Neural cell (in vitro differentiated cells): ENCODE data around the gene TIGD7. TPM values are rescaled to one million over a fixed set of nuclear protein-coding genes. Genes with fewer than 3 reads are reported as not detected.

Experiments used
- H2AFZ ChIP-seq: fragments of 200-600, 300-800 bp; sonication (generic), shearing (Covaris generic); 2 replicates; pipeline ENCODE4 v1.6.0; 2014; ENCODE audit warnings: low read depth, mild to moderate bottlenecking, antibody characterized with exemption, low read length, moderate library complexity
- H3F3A ChIP-seq: fragments of 200-600 bp; shearing (Covaris generic); 2 replicates; pipeline ENCODE4 v1.6.1; 2016; ENCODE audit warnings: mild to moderate bottlenecking, moderate library complexity, mixed read lengths, antibody characterized with exemption, low read length; ENCODE audit not compliant: insufficient read depth, poor library complexity, severe bottlenecking
- H3K27ac ChIP-seq: fragments of 200-600, 300-800 bp; sonication (generic), shearing (Covaris generic); 2 replicates; pipeline ENCODE4 v1.5.1; 2014; ENCODE audit warnings: mild to moderate bottlenecking, low read length, moderate library complexity
- H3K27me3 ChIP-seq: fragments of 300-800, 200-600 bp; sonication (generic), shearing (Covaris generic); 2 replicates; pipeline ENCODE4 v1.6.0; 2014; ENCODE audit warnings: mild to moderate bottlenecking, low read depth, low read length, moderate library complexity; ENCODE audit not compliant: insufficient read depth
- H3K36me3 ChIP-seq: fragments of 300-800, 200-600 bp; sonication (generic), shearing (Covaris generic); 2 replicates; pipeline ENCODE4 v1.5.1; 2014; ENCODE audit warnings: mild to moderate bottlenecking, antibody characterized with exemption, low read length, moderate library complexity; ENCODE audit not compliant: insufficient read depth
- H3K4me2 ChIP-seq: fragments of 300-800, 200-600 bp; sonication (generic), shearing (Covaris generic); 2 replicates; pipeline ENCODE4 v1.6.0; 2014; ENCODE audit warnings: mild to moderate bottlenecking, low read length
- H3K4me3 ChIP-seq: fragments of 300-800, 200-600 bp; sonication (generic), shearing (Covaris generic); 2 replicates; pipeline ENCODE4 v1.5.1; 2014; ENCODE audit warnings: mild to moderate bottlenecking, low read length, moderate library complexity
- H3K79me2 ChIP-seq: fragments of 200-600 bp; shearing (Covaris generic); replicated peaks from 2 replicates; pipeline ENCODE4 v1.6.0; 2014; ENCODE audit warnings: mild to moderate bottlenecking, low read length, moderate library complexity; ENCODE audit not compliant: insufficient read depth
- H3K9ac ChIP-seq: fragments of 300-800, 200-600 bp; sonication (generic), shearing (Covaris generic); 2 replicates; pipeline ENCODE4 v1.6.1; 2016; ENCODE audit warnings: mild to moderate bottlenecking, low read length, mixed read lengths
- H3K9me2 ChIP-seq: fragments of 200-600 bp; shearing (Covaris generic); 2 replicates; pipeline ENCODE4 v1.6.1; 2016; ENCODE audit warnings: mild to moderate bottlenecking, low read length, mixed read lengths; ENCODE audit not compliant: insufficient read depth
- H3K9me3 ChIP-seq: fragments of 200-600, 300-800 bp; sonication (generic), shearing (Covaris generic); 2 replicates; pipeline ENCODE4 v1.6.1; 2016; ENCODE audit warnings: mild to moderate bottlenecking, mixed run types, low read length, moderate library complexity, mixed read lengths
- H4K20me1 ChIP-seq: fragments of 200-600 bp; shearing (Covaris generic); 2 replicates; pipeline ENCODE4 v1.6.1; 2016; ENCODE audit warnings: mild to moderate bottlenecking, mixed run types; ENCODE audit not compliant: insufficient read depth
- EP300 ChIP-seq: fragments of 450-650 bp; conservative IDR thresholded peaks from 2 replicates; pipeline ENCODE4 v1.6.1; 2014; ENCODE audit warnings: antibody characterized with exemption, mild to moderate bottlenecking, moderate library complexity; ENCODE audit not compliant: poor library complexity, severe bottlenecking
- EZH2 ChIP-seq: fragments of 200-600, 300-800 bp; shearing (Covaris generic), sonication (generic); IDR thresholded peaks from 2 replicates; pipeline ENCODE4 v1.6.1; 2014; ENCODE audit warnings: antibody characterized with exemption, low read length, borderline replicate concordance, mild to moderate bottlenecking; ENCODE audit not compliant: insufficient read depth, poor library complexity, severe bottlenecking
- MXI1 ChIP-seq: fragments of 450-650 bp; conservative IDR thresholded peaks from 2 replicates; pipeline ENCODE4 v1.6.1; 2014; ENCODE audit warnings: antibody characterized with exemption, mild to moderate bottlenecking; ENCODE audit not compliant: poor library complexity, severe bottlenecking
- POLR2AphosphoS5 ChIP-seq: IDR thresholded peaks from 2 replicates; pipeline ENCODE4 v1.6.1; 2012
- RAD21 ChIP-seq: fragments of 450-650 bp; conservative IDR thresholded peaks from 2 replicates; pipeline ENCODE4 v1.6.1; 2014; ENCODE audit warnings: antibody characterized with exemption, mild to moderate bottlenecking, moderate library complexity
- SMC3 ChIP-seq: fragments of 450-650 bp; conservative IDR thresholded peaks from 2 replicates; pipeline ENCODE4 v1.6.1; 2014; ENCODE audit warnings: antibody characterized with exemption, mild to moderate bottlenecking, moderate library complexity; ENCODE audit not compliant: poor library complexity
- TAF1 ChIP-seq: IDR thresholded peaks from 2 replicates; pipeline ENCODE4 v1.6.1; 2012; ENCODE audit warnings: low read depth
- polyA plus RNA-seq: library from polyadenylated mRNA; depleted of rRNA; stranded (reverse); fragments of >200 nt; gene quantifications from 2 replicates; pipeline ENCODE4 v1.2.3, GENCODE V29; 2014
- TF ChIP-seq, protein P1 (sequence below): fragments of 450-650 bp; IDR thresholded peaks from 2 replicates; pipeline ENCODE4 v1.5.1; 2014; ENCODE audit warnings: antibody characterized with exemption, mild to moderate bottlenecking, moderate library complexity; ENCODE audit not compliant: poor library complexity, severe bottlenecking
- TF ChIP-seq, protein P2 (sequence below): IDR thresholded peaks from 2 replicates; pipeline ENCODE4 v1.6.1; 2012; ENCODE audit warnings: borderline replicate concordance

TIGD7 gene
- polyA plus RNA-seq, 1 donor from 2014 or later = 25.2 TPM

DNA sequence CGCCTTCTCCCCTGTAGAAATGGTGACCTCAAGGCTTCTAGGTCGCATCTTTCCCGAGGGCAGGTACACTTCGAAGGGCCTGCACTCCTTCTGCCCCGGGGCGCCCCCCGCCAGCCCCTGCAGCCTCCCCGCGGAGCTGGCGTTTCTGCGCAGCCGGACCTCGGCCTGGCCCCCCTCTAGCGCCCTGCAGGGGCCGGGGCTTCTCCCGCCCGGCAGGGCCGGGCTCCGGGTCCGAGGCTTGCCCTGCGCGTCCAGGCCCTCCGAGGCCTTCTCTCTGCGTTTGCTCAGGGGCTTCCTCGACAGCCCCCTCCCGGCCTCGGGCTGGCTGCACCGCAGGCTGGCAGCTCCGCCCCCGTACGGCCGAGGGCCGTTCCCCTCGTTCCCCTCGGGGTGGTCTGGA lies 50.9 kb downstream of the TIGD7 start:
- no peaks in the 10 kb centered on the region for H3K9me3 ChIP-seq
- no peaks in the 10 kb centered on the region for H3K27me3 ChIP-seq
- no peaks in the 10 kb centered on the region for H3K79me2 ChIP-seq
- no peak overlapping the region for H3K9ac ChIP-seq
- no peak overlapping the region for H2AFZ ChIP-seq
- no peaks in the 10 kb centered on the region for H3K36me3 ChIP-seq
- TF ChIP-seq, protein P1, sequence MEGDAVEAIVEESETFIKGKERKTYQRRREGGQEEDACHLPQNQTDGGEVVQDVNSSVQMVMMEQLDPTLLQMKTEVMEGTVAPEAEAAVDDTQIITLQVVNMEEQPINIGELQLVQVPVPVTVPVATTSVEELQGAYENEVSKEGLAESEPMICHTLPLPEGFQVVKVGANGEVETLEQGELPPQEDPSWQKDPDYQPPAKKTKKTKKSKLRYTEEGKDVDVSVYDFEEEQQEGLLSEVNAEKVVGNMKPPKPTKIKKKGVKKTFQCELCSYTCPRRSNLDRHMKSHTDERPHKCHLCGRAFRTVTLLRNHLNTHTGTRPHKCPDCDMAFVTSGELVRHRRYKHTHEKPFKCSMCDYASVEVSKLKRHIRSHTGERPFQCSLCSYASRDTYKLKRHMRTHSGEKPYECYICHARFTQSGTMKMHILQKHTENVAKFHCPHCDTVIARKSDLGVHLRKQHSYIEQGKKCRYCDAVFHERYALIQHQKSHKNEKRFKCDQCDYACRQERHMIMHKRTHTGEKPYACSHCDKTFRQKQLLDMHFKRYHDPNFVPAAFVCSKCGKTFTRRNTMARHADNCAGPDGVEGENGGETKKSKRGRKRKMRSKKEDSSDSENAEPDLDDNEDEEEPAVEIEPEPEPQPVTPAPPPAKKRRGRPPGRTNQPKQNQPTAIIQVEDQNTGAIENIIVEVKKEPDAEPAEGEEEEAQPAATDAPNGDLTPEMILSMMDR = no peak
- TF ChIP-seq EP300 (no peak), RAD21 (no peak), POLR2AphosphoS5 (no peak), EZH2 (no peak), MXI1 (no peak), TAF1 (no peak), SMC3 (no peak)
- TF ChIP-seq, protein P2, sequence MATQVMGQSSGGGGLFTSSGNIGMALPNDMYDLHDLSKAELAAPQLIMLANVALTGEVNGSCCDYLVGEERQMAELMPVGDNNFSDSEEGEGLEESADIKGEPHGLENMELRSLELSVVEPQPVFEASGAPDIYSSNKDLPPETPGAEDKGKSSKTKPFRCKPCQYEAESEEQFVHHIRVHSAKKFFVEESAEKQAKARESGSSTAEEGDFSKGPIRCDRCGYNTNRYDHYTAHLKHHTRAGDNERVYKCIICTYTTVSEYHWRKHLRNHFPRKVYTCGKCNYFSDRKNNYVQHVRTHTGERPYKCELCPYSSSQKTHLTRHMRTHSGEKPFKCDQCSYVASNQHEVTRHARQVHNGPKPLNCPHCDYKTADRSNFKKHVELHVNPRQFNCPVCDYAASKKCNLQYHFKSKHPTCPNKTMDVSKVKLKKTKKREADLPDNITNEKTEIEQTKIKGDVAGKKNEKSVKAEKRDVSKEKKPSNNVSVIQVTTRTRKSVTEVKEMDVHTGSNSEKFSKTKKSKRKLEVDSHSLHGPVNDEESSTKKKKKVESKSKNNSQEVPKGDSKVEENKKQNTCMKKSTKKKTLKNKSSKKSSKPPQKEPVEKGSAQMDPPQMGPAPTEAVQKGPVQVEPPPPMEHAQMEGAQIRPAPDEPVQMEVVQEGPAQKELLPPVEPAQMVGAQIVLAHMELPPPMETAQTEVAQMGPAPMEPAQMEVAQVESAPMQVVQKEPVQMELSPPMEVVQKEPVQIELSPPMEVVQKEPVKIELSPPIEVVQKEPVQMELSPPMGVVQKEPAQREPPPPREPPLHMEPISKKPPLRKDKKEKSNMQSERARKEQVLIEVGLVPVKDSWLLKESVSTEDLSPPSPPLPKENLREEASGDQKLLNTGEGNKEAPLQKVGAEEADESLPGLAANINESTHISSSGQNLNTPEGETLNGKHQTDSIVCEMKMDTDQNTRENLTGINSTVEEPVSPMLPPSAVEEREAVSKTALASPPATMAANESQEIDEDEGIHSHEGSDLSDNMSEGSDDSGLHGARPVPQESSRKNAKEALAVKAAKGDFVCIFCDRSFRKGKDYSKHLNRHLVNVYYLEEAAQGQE = no peak
- H3K9me2 ChIP-seq = no peaks in the 10 kb centered on the region
- H3K4me3 ChIP-seq = no peak overlapping the region
- no peaks in the 10 kb centered on the region for H4K20me1 ChIP-seq
- no peaks in the 10 kb centered on the region for H3F3A ChIP-seq
- H3K4me2 ChIP-seq = no peak overlapping the region
- H3K27ac ChIP-seq = no peak overlapping the region

DNA sequence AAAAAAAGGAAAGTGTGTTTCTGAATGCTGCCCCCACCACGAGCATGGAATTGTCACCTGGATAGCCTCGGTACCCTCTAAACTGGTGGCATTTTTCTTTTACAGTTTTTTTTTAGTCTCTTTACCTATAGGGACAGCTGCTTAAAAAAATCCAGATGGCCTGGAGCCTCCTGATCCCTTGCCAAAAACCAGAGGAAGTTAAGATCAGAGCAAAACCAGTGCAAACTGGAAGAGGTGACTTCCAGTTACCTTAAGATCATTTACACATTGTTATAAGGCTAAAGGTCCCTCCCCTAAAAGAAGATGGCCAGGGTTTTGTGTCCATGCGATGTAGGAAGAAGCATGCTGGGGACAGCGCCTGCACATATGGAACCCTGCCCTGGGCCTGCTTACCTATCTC lies 52.3 kb downstream of the TIGD7 start:
- Histone ChIP-seq H3K27me3 (no peaks in the 10 kb centered on the region), H3K79me2 (no peaks in the 10 kb centered on the region), H3K4me2 (no peak overlapping the region), H3F3A (no peaks in the 10 kb centered on the region), H4K20me1 (no peaks in the 10 kb centered on the region), H3K9me3 (no peaks in the 10 kb centered on the region), H3K4me3 (no peak overlapping the region), H3K36me3 (no peaks in the 10 kb centered on the region), H3K9me2 (no peaks in the 10 kb centered on the region), H3K9ac (no peak overlapping the region), H3K27ac (no peak overlapping the region), H2AFZ (no peak overlapping the region)
- TF ChIP-seq MXI1 (no peak), POLR2AphosphoS5 (no peak), TAF1 (no peak), SMC3 (no peak), RAD21 (no peak), EP300 (no peak), EZH2 (no peak)
- TF ChIP-seq, protein P1 = no peak
- TF ChIP-seq, protein P2 = no peak
